HUES64 (cell line): Measurements from ENCODE around the gene SVOP. TPM values are rescaled to one million over a fixed set of nuclear protein-coding genes. Genes with fewer than 3 reads are reported as not detected.
"Not testable (repeated sequence)": the region's sequence is repeated elsewhere in the genome, so short reads cannot be mapped to it uniquely, and the experiment has no call there.

ENCODE experiments used
- H3K27ac ChIP-seq: 2 replicates; pipeline ENCODE4 v1.7.0; 2013; ENCODE audit warnings: low read depth, low read length, inconsistent platforms
- H3K27me3 ChIP-seq: 2 replicates; pipeline ENCODE4 v1.6.1; 2013; ENCODE audit warnings: mild to moderate bottlenecking, low read length; ENCODE audit not compliant: insufficient read depth
- H3K36me3 ChIP-seq: 2 replicates; pipeline ENCODE4 v1.6.1; 2013; ENCODE audit warnings: mild to moderate bottlenecking, low read length; ENCODE audit not compliant: insufficient read depth
- H3K4me1 ChIP-seq: 2 replicates; pipeline ENCODE4 v1.6.1; 2013; ENCODE audit warnings: mild to moderate bottlenecking, low read length, moderate library complexity; ENCODE audit not compliant: insufficient read depth
- H3K4me3 ChIP-seq: 2 replicates; pipeline ENCODE4 v1.5.1; 2013; ENCODE audit warnings: mild to moderate bottlenecking, low read length, moderate library complexity
- H3K9ac ChIP-seq: 2 replicates; pipeline ENCODE4 v1.6.1; 2013; ENCODE audit warnings: mild to moderate bottlenecking, low read depth, low read length
- H3K9me3 ChIP-seq: 2 replicates; pipeline ENCODE4 v1.6.1; 2013; ENCODE audit warnings: low read depth, low read length; ENCODE audit not compliant: insufficient read depth
- WGBS: fragments of 150-250, 120-280 bp; methylation state at CpG from one replicate; pipeline ENCODE4 v1.1.7; 2013; ENCODE audit warnings: missing lambda C conversion rate; 5-methylcytosine and 5-hydroxymethylcytosine counted together
- polyA plus RNA-seq, 2 experiments: library from polyadenylated mRNA; stranded (reverse); fragments of 50-300 nt; gene quantifications; one replicate each; pipeline ENCODE4 v1.2.3, GENCODE V29; 2013

The SVOP gene
- polyA plus RNA-seq (2013, experiment 1 of 2) = 0.05 TPM
- 0.06 TPM for polyA plus RNA-seq (2013, experiment 2 of 2)

- Histone ChIP-seq H3K36me3 (no peaks in the 10 kb centered on the region), H3K4me3 (peak within 1 kb of the TSS; percentile 46), H3K9ac (no peak within 1 kb of the TSS), H3K27ac (no peak within 1 kb of the TSS), H3K27me3 (peaks cover 6% of the 10 kb centered on the region; the same call in 1 of the 2 replicates), H3K4me1 (no peaks in the 10 kb centered on the region), H3K9me3 (no peaks in the 10 kb centered on the region)
- WGBS = 9% methylated on average over 30 of the region's 30 CpGs
Measured at GRCh38 chr12:109020796-109021380, at the start of gene SVOP. SVOP (minus strand) TSS chr12:109021068; CDS start chr12:109020868, 200 bp downstream.

GRCh38 chr12:109069307-109070271 lies 48.7 kb upstream of the SVOP start:
- WGBS = 37% methylated on average over 17 of the region's 17 CpGs
- Histone ChIP-seq H3K4me1 (peaks cover 19% of the 10 kb centered on the region), H3K27ac (peak overlapping the region; percentile 64), H3K9ac (peak overlapping the region; percentile 42; the same call in 1 of the 2 replicates), H3K4me3 (peak overlapping the region; percentile 37), H3K27me3 (no peaks in the 10 kb centered on the region), H3K9me3 (no peaks in the 10 kb centered on the region), H3K36me3 (peaks cover 15% of the 10 kb centered on the region)

GRCh38 chr12:109065853-109066193 lies 45.0 kb upstream of the SVOP start:
- Histone ChIP-seq H3K4me1 (peaks cover 19% of the 10 kb centered on the region), H3K9ac (no peak overlapping the region), H3K27me3 (no peaks in the 10 kb centered on the region), H3K27ac (no peak overlapping the region), H3K36me3 (no peaks in the 10 kb centered on the region; the same call in 1 of the 2 replicates), H3K9me3 (no peaks in the 10 kb centered on the region), H3K4me3 (no peak overlapping the region)
- 82% methylated on average over 1 of the region's 1 CpG for WGBS

DNA sequence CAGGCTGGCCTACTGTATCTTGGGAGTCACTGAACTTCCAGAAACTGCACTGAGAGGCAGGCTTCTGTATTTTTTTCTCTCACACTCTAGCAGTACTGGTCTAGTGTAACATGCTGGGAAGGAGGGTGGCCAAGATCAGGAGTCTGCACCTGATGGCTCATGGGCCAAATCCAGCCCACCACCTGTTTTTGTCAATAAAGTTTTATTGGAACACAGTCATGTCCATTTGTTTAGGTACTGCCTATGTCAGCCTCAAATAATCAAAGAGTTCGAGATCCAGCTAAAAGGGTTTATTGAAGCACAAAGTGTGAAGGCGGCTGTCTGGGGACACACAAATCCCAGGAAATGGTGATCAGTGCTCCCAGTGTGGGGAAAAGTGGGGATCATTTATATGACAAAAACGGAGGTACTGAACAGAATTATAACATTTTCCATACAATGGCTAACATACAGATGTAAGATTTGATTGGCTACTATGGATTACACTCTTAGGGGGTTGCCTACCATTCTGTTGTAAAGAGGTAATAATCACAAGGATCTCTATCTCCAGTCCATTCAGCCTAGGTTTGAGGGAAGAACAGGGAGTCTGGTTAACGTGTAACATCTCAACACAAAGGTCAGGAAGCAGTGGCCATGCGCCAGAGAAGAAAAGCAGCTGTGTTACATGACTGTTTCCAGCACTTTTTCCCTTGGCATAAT lies 44.4 kb upstream of the SVOP start:
- no peak overlapping the region for H3K27ac ChIP-seq
- H3K4me1 ChIP-seq = peaks cover 14% of the 10 kb centered on the region
- H3K4me3 ChIP-seq = no peak overlapping the region
- no peaks in the 10 kb centered on the region for H3K27me3 ChIP-seq
- H3K9me3 ChIP-seq = no peaks in the 10 kb centered on the region
- 89% methylated on average over 4 of the region's 5 CpGs for WGBS
- H3K9ac ChIP-seq = no peak overlapping the region
- no peaks in the 10 kb centered on the region; the same call in 1 of the 2 replicates for H3K36me3 ChIP-seq

DNA sequence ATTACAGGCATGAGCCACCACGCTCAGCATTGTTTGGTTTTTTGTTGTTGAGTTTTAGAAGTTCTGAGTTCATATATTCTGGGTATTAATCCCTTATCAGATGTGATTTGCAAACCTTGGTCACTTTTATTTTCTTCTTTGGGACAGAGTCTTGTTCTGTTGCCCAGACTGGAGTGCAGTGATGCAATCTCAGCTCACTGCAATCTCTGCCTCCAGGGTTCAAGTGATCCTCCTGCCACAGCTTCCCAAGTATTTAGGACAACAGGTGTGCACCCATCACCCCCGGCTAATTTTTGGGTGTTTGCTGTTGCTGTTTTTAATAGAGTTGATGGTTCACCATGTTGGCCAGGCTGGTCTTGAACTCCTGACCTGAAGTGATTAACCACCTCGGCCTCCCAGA lies 43.3 kb upstream of the SVOP start:
- Histone ChIP-seq H3K9me3 (no peaks in the 10 kb centered on the region), H3K36me3 (no peaks in the 10 kb centered on the region; the same call in 1 of the 2 replicates), H3K27me3 (no peaks in the 10 kb centered on the region), H3K4me3 (no peak overlapping the region), H3K9ac (no peak overlapping the region), H3K27ac (no peak overlapping the region), H3K4me1 (peaks cover 4% of the 10 kb centered on the region)
- WGBS = 94% methylated on average over 3 of the region's 3 CpGs

DNA sequence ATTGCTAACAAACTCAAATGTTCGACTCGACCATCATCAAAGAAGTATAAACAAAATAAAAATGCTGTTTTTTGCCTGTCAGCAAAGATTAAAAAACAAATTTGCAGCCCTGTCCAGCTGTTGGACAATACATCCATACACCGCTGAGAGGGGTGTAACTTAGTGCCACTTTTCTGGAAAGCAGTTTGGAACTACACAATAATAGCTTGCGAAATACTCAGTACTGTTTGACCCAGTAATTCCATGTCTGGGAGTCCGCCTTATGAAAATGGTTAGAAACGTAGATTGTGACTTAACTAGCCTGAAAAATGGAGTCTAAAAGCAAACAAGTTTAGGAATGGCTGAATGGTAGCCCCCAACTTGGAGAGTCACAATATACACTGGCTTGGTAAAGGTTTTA lies 37.9 kb upstream of the SVOP start:
- Histone ChIP-seq H3K9me3 (no peaks in the 10 kb centered on the region), H3K9ac (no peak overlapping the region), H3K4me3 (no peak overlapping the region), H3K27ac (no peak overlapping the region), H3K27me3 (no peaks in the 10 kb centered on the region), H3K4me1 (no peaks in the 10 kb centered on the region), H3K36me3 (no peaks in the 10 kb centered on the region; the same call in 1 of the 2 replicates)
- WGBS = 91% methylated on average over 6 of the region's 6 CpGs

DNA sequence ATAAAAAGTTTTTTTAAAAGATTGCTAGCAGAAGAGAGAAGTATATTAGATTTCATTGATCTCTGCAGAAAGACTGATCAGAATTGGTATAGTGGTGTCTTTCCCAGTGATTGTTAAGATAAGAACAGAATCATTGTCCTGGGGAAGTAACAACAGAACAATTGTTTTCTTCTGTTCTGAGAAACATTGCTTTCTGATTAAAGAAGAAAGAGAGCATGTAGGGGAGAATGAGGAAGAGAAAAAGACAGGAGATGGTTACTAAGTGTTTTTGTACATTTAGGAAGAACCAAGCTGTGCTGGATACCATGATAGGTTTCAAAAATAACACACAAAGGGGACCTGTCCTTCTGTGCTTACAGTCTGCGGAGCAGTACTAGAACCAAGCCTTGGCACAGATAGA lies 36.5 kb upstream of the SVOP start:
- Histone ChIP-seq H3K4me3 (no peak overlapping the region), H3K9me3 (no peaks in the 10 kb centered on the region), H3K36me3 (no peaks in the 10 kb centered on the region; the same call in 1 of the 2 replicates), H3K4me1 (no peaks in the 10 kb centered on the region; the same call in 1 of the 2 replicates), H3K27me3 (no peaks in the 10 kb centered on the region), H3K9ac (no peak overlapping the region), H3K27ac (no peak overlapping the region)
- 98% methylated on average over 1 of the region's 1 CpG for WGBS

DNA sequence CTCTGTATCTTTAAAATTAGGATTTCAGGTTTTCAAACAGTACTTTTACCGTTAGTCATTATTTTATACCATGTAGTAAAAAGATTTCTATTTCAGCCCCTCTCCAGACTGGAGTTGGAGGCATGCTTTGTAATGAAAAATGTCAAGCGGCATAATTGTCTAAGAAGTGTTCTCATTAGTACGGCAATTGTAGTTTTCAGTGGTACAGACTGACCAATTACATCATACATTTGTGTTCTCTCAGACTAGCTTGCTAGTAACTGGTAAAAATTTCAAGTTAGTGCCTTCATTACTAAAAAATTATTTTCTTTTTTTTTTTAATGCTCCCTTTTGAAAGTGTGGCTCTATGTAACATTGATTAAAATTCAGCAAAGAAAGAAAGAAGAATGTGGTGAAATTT lies 36.0 kb upstream of the SVOP start:
- no peaks in the 10 kb centered on the region for H3K9me3 ChIP-seq
- WGBS = 87% methylated on average over 2 of the region's 3 CpGs
- no peaks in the 10 kb centered on the region; the same call in 1 of the 2 replicates for H3K36me3 ChIP-seq
- H3K27me3 ChIP-seq = no peaks in the 10 kb centered on the region
- no peak overlapping the region for H3K4me3 ChIP-seq
- no peak overlapping the region for H3K27ac ChIP-seq
- no peak overlapping the region for H3K9ac ChIP-seq
- H3K4me1 ChIP-seq = no peaks in the 10 kb centered on the region; the same call in 1 of the 2 replicates

GRCh38 chr12:109054520-109054919 lies 33.7 kb upstream of the SVOP start:
- H3K27ac ChIP-seq = no peak overlapping the region
- no peak overlapping the region for H3K4me3 ChIP-seq
- no peaks in the 10 kb centered on the region; the same call in 1 of the 2 replicates for H3K36me3 ChIP-seq
- H3K4me1 ChIP-seq = no peaks in the 10 kb centered on the region; the same call in 1 of the 2 replicates
- H3K27me3 ChIP-seq = no peaks in the 10 kb centered on the region
- H3K9ac ChIP-seq = no peak overlapping the region
- no peaks in the 10 kb centered on the region for H3K9me3 ChIP-seq

- H3K9ac ChIP-seq, H3K4me1 ChIP-seq, H3K27me3 ChIP-seq, H3K27ac ChIP-seq, H3K36me3 ChIP-seq, H3K9me3 ChIP-seq: not testable (repeated sequence)
- H3K4me3 ChIP-seq = peak overlapping the region; percentile 93; the same call in 1 of the 2 replicates
- WGBS = 91% methylated on average over 4 of the region's 4 CpGs
Measured at GRCh38 chr12:109054124-109054513, 33.3 kb upstream of the SVOP start.
